Tibial nerve (tissue), 3 donors: ENCODE measurements around the gene COL4A2.

Experiments
- POLR2A ChIP-seq, 2 donors: fragments of 450-650 bp; IDR thresholded peaks; one replicate each; pipeline ENCODE4 v1.6.1; 2017; ENCODE audit warnings: antibody characterized with exemption in 2 of 2, mild to moderate bottlenecking in 2 of 2, moderate library complexity in 2 of 2
- TF ChIP-seq, protein P1 (sequence below), 5 experiments: fragments of 200-600 bp in 3 of 5; fragments of 450-650 bp in 2 of 5; sonication (generic) in 3 of 5; IDR thresholded peaks; one replicate each; pipeline ENCODE4 v1.5.1; 2016 to 2019; ENCODE audit warnings: antibody characterized with exemption in 5 of 5, mild to moderate bottlenecking in 3 of 5, moderate library complexity in 2 of 5

DNA sequence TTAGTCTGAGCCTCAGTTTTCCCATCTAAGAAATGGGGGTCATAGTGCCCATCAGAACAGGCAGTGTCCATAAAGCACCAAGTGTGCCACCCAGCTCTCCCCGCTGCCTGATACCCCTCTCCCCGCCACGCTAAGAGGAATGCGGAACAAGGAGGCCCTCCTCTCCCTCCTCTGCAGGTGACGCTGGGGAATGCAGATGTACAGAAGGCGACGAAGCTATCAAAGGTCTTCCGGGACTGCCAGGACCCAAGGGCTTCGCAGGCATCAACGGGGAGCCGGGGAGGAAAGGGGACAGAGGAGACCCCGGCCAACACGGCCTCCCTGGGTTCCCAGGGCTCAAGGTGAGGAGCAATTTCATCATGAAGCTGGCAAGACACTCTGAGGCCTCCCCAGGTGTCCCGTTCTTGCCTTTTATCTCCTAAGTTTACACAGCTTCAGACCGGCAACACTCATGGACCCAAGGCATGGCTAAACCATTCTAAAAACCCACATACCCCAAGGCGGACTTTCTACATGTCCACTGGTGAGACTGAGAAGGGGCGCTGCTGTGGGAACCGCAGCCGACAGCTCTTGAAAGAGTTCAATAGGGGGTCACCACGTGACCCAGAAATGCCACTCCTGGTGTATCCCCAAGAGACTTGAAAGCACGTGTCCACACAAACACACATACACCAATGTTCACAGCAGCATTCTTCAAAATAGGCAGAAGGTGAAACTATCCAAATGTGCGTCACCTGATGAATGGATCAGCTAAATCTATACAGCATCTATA, 151.7 kb downstream of the COL4A2 start:
- TF ChIP-seq, protein P1, sequence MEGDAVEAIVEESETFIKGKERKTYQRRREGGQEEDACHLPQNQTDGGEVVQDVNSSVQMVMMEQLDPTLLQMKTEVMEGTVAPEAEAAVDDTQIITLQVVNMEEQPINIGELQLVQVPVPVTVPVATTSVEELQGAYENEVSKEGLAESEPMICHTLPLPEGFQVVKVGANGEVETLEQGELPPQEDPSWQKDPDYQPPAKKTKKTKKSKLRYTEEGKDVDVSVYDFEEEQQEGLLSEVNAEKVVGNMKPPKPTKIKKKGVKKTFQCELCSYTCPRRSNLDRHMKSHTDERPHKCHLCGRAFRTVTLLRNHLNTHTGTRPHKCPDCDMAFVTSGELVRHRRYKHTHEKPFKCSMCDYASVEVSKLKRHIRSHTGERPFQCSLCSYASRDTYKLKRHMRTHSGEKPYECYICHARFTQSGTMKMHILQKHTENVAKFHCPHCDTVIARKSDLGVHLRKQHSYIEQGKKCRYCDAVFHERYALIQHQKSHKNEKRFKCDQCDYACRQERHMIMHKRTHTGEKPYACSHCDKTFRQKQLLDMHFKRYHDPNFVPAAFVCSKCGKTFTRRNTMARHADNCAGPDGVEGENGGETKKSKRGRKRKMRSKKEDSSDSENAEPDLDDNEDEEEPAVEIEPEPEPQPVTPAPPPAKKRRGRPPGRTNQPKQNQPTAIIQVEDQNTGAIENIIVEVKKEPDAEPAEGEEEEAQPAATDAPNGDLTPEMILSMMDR (IDR thresholded peaks at IDR 0.05): no peak
- no peak for TF ChIP-seq POLR2A (IDR thresholded peaks at IDR 0.05)
